ENCODE data around the gene CHST4.
A peak's percentile ranks its signal among the peaks of the same experiment; 100 is the strongest.
"Not testable (repeated sequence)": the region's sequence is repeated elsewhere in the genome, so short reads cannot be mapped to it uniquely, and the experiment has no call there.

CHST4 gene

GRCh38 chr16:71524566-71525553 lies 1.4 kb upstream of the CHST4 start:
- DNase-seq: no peak

GRCh38 chr16:71528257-71528656 lies 2.0 kb downstream of the CHST4 start:
- no peak for DNase-seq

- no peak for DNase-seq
These were observed 2.6 kb downstream of the CHST4 start for GRCh38 chr16:71528863-71529262.

GRCh38 chr16:71532366-71532765 lies 6.1 kb downstream of the CHST4 start:
- no peak for DNase-seq

GRCh38 chr16:71536752-71537499 lies 10.7 kb downstream of the CHST4 start:
- DNase-seq: no peak

- DNase-seq: no peak
These were observed 11.4 kb downstream of the CHST4 start for GRCh38 chr16:71537643-71538042.

- DNase-seq: peak; percentile 52
These were observed 16.2 kb downstream of the CHST4 start for GRCh38 chr16:71542377-71542776.

- no peak for DNase-seq
These were observed 20.9 kb downstream of the CHST4 start for GRCh38 chr16:71547168-71547567.

GRCh38 chr16:71552698-71553503 lies 26.7 kb downstream of the CHST4 start:
- DNase-seq: no peak

- no peak for DNase-seq
These were observed 29.1 kb downstream of the CHST4 start for GRCh38 chr16:71555230-71555891.

GRCh38 chr16:71557299-71557698 lies 31.1 kb downstream of the CHST4 start:
- no peak for DNase-seq

GRCh38 chr16:71557954-71558582 lies 31.8 kb downstream of the CHST4 start:
- DNase-seq: no peak

- no peak for DNase-seq
These were observed 33.6 kb downstream of the CHST4 start for GRCh38 chr16:71559855-71560254.

GRCh38 chr16:71561886-71562285 lies 35.7 kb downstream of the CHST4 start:
- DNase-seq: not testable (repeated sequence)

- no peak for DNase-seq
These were observed 36.3 kb downstream of the CHST4 start for GRCh38 chr16:71562552-71562951.

GRCh38 chr16:71564335-71564967 lies 38.2 kb downstream of the CHST4 start:
- DNase-seq: no peak

GRCh38 chr16:71565812-71566700 lies 39.8 kb downstream of the CHST4 start:
- no peak for DNase-seq

- no peak for DNase-seq
These were observed 41.7 kb downstream of the CHST4 start for GRCh38 chr16:71567931-71568330.

- no peak for DNase-seq
These were observed 42.3 kb downstream of the CHST4 start for GRCh38 chr16:71568551-71568950.

- DNase-seq: no peak
These were observed 43.4 kb downstream of the CHST4 start for GRCh38 chr16:71569621-71570020.

Measured in activated gamma-delta T cell treated with Interleukin-2 at 50 U/mL for 16 hours (primary cell).